Ovary (tissue), 9 donors: ENCODE data around the gene EEF2K. TPM values are rescaled to one million over a fixed set of nuclear protein-coding genes. Genes with fewer than 3 reads are reported as not detected.

Source experiments
- DNase-seq, 5 donors: peaks; one replicate each; pipeline ENCODE4 v3.0.0-alpha.2; 2019 to 2020
- H3K27ac ChIP-seq, 2 donors: fragments of 200-600 bp; one replicate each; pipeline versions ENCODE4 v1.5.1 to v1.8.0; 2019 to 2022
- H3K27me3 ChIP-seq: fragments of 200-600 bp; one replicate; pipeline ENCODE4 v1.8.0; 2022
- H3K36me3 ChIP-seq: fragments of 200-600 bp; sonication (generic); one replicate; pipeline ENCODE4 v1.5.1; 2019
- H3K4me1 ChIP-seq: one replicate; pipeline ENCODE4 v1.8.1; 2013; ENCODE audit warnings: mild to moderate bottlenecking, moderate library complexity; ENCODE audit not compliant: insufficient read depth
- H3K4me3 ChIP-seq: fragments of 200-600 bp; sonication (generic); one replicate; pipeline ENCODE4 v1.5.1; 2017
- H3K9me3 ChIP-seq, 2 donors: fragments of 200-600 bp in 1 of 2; sonication (generic) in 1 of 2; one replicate each; pipeline versions ENCODE4 v1.5.1 to v1.8.1; 2013 to 2019; ENCODE audit warnings: mild to moderate bottlenecking in 1 of 2, moderate library complexity in 1 of 2
- EP300 ChIP-seq: sonication (generic); formaldehyde crosslinking; IDR thresholded peaks from one replicate; pipeline ENCODE4 v1.6.1; 2017; ENCODE audit warnings: antibody characterized with exemption
- POLR2A ChIP-seq: fragments of 450-650 bp; IDR thresholded peaks from one replicate; pipeline ENCODE4 v1.6.1; 2017; ENCODE audit warnings: antibody characterized with exemption, mild to moderate bottlenecking, moderate library complexity
- WGBS, 3 donors: extraction: QIAGEN DNeasy Blood & Tissue Kit in 1 of 3; methylation state at CpG; one replicate each; pipeline versions ENCODE4 v1.1.5 to v1.1.7; 2013 to 2017; 5-methylcytosine and 5-hydroxymethylcytosine counted together
- intact Hi-C, 4 donors: fragments of 100-400 bp; cut with DNase I; formaldehyde crosslinking; loops; one replicate each; pipeline versions ENCODE4 v1.11.0 to v1.15.1; 2022 to 2023
- polyA plus RNA-seq, 2 donors: library from polyadenylated mRNA; stranded (reverse); fragments of 200-250 nt in 1 of 2; fragments of 350-450 nt in 1 of 2; fragmentation: Illumina TruSeq in 1 of 2; extraction: RNeasy Lipid Tissue Mini Kit (QIAGEN cat#74804) in 1 of 2; gene quantifications; one replicate each; pipeline ENCODE4 v1.2.3, GENCODE V29; 2013 to 2014
- total RNA-seq, 7 donors: library from RNA; depleted of rRNA in 2 of 7; stranded (reverse); fragments of >200 nt in 2 of 7; fragmentation: NEBNext Ultra II Directional in 3 of 7; extraction: Animal tissue kit (Norgen Biotek cat#: 25700) in 3 of 7; gene quantifications; one replicate each; pipeline versions ENCODE4 v1.1.0 to v1.2.4, GENCODE V29; 2016 to 2023
- TF ChIP-seq, protein P1 (sequence below), 3 donors: fragments of 450-650 bp in 2 of 3; fragments of 200-600 bp in 1 of 3; IDR thresholded peaks; one replicate each; pipeline versions ENCODE4 v1.5.1 to v1.8.0; 2016 to 2022; ENCODE audit warnings: antibody characterized with exemption in 3 of 3, mild to moderate bottlenecking in 1 of 3
- donor health status: DM: no; HTN: no; CAD: no; lungs with moderate emphysema.
- donor health status: DM: no; HTN: no; CAD: no.
- donor health status: Bipolar disorder and iron deficiency.
- donor health status: DM: yes; HTN: yes; CAD: no.
- donor health status: DM: no; HTN: no; CAD: no.
- donor health status: DM: yes; HTN: yes; CAD: no.

Gene EEF2K
- total and polyA plus RNA-seq, 9 donors = 8.1 to 37.6 (median 26.0) TPM

- no peak for TF ChIP-seq POLR2A
- TF ChIP-seq, protein P1, sequence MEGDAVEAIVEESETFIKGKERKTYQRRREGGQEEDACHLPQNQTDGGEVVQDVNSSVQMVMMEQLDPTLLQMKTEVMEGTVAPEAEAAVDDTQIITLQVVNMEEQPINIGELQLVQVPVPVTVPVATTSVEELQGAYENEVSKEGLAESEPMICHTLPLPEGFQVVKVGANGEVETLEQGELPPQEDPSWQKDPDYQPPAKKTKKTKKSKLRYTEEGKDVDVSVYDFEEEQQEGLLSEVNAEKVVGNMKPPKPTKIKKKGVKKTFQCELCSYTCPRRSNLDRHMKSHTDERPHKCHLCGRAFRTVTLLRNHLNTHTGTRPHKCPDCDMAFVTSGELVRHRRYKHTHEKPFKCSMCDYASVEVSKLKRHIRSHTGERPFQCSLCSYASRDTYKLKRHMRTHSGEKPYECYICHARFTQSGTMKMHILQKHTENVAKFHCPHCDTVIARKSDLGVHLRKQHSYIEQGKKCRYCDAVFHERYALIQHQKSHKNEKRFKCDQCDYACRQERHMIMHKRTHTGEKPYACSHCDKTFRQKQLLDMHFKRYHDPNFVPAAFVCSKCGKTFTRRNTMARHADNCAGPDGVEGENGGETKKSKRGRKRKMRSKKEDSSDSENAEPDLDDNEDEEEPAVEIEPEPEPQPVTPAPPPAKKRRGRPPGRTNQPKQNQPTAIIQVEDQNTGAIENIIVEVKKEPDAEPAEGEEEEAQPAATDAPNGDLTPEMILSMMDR (IDR thresholded peaks at IDR 0.05) = no peak
- no peak for TF ChIP-seq EP300
- H3K4me3 ChIP-seq = peak overlapping the region; percentile 93
- intact Hi-C loops = loop anchor here in 2 of 4 donors (2.0 to 5.0 kb wide), 2 partner anchors 91 to 92 kb away; partner anchors contain the start of gene POLR3E (in 2 of the 2)
- no peaks in the 10 kb centered on the region for H3K36me3 ChIP-seq
- no peaks in the 10 kb centered on the region for H3K9me3 ChIP-seq
- H3K4me1 ChIP-seq = peaks cover 7% of the 10 kb centered on the region
- peak overlapping the region; percentile 51 to 79 for H3K27ac ChIP-seq
- DNase-seq = no peak
- H3K27me3 ChIP-seq = no peaks in the 10 kb centered on the region
- 1 to 3% (median 1%) methylated on average over 11 of the region's 11 CpGs for WGBS, 3 donors
These were observed 483 bp upstream of the EEF2K start for GRCh38 chr16:22205577-22206012.

GRCh38 chr16:22206842-22207714 lies 1.0 kb downstream of the EEF2K start:
- peak; percentile 51 to 85 (median 75) for DNase-seq
- TF ChIP-seq EP300 (no peak), POLR2A (no peak)
- TF ChIP-seq, protein P1 (IDR thresholded peaks at IDR 0.05) = no peak
- H3K4me1 ChIP-seq = peaks cover 10% of the 10 kb centered on the region
- peak overlapping the region; percentile 93 for H3K4me3 ChIP-seq
- intact Hi-C loops = loop anchor here in 2 of 4 donors (2.0 to 5.0 kb wide), 2 partner anchors 90 kb away; partner anchors contain the start of gene POLR3E (in 2 of the 2)
- H3K9me3 ChIP-seq = no peaks in the 10 kb centered on the region
- WGBS, 3 donors = 6 to 8% (median 7%) methylated on average over 35 of the region's 35 CpGs
- no peaks in the 10 kb centered on the region for H3K36me3 ChIP-seq
- no peaks in the 10 kb centered on the region for H3K27me3 ChIP-seq
- H3K27ac ChIP-seq = peak overlapping the region; percentile 67 to 79

GRCh38 chr16:22207715-22208360 lies 1.8 kb downstream of the EEF2K start:
- H3K9me3 ChIP-seq = no peaks in the 10 kb centered on the region
- H3K27me3 ChIP-seq = no peaks in the 10 kb centered on the region
- DNase-seq = no peak
- WGBS, 3 donors = 39 to 45% (median 43%) methylated on average over 10 of the region's 10 CpGs
- no peaks in the 10 kb centered on the region for H3K36me3 ChIP-seq
- H3K27ac ChIP-seq = no peak overlapping the region
- intact Hi-C loops = loop anchor here in 2 of 4 donors (2.0 to 5.0 kb wide), 2 partner anchors 89 kb away; partner anchors contain the start of gene POLR3E (in 2 of the 2)
- no peak for TF ChIP-seq POLR2A
- TF ChIP-seq, protein P1 (IDR thresholded peaks at IDR 0.05) = no peak
- TF ChIP-seq EP300 = no peak
- H3K4me3 ChIP-seq = peak overlapping the region; percentile 93
- peaks cover 10% of the 10 kb centered on the region for H3K4me1 ChIP-seq

DNA sequence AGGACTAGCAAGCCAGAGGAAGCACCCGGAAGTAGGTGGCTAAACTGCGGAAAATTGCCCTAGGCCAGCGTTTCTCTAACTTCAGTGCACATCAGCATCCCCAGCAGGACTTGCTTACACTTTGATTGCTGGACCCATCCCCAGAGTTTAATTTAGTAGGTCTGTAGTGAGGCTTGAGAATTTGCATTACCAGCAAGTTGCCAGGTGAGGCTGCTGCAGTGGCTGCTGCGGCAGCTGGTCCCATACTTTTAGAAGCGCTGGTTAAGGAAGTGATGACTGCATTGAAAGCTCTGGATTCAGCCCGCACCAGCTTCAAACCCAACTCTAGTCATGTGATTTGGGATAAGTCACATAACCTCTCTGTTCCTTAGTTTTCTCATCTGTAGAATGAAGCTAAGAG lies 4.2 kb downstream of the EEF2K start:
- Histone ChIP-seq H3K27me3 (no peaks in the 10 kb centered on the region), H3K9me3 (no peaks in the 10 kb centered on the region), H3K27ac (no peak overlapping the region), H3K4me3 (no peak overlapping the region), H3K4me1 (peaks cover 10% of the 10 kb centered on the region), H3K36me3 (no peaks in the 10 kb centered on the region)
- intact Hi-C loops = no loop called here
- DNase-seq = no peak
- TF ChIP-seq, protein P1 (IDR thresholded peaks at IDR 0.05) = no peak
- no peak for TF ChIP-seq EP300
- no peak for TF ChIP-seq POLR2A
- 91 to 98% (median 95%) methylated on average over 6 of the region's 6 CpGs for WGBS, 3 donors
